Endodermal cell (in vitro differentiated cells): ENCODE results near the gene RGS17. TPM values are rescaled to one million over a fixed set of nuclear protein-coding genes. Genes with fewer than 3 reads are reported as not detected.

Source experiments
- DNase-seq: peaks from one replicate; pipeline ENCODE4 v3.0.0-alpha.2; 2017
- H3K27ac ChIP-seq: 2 replicates; pipeline ENCODE4 v1.5.1; 2013; ENCODE audit warnings: mild to moderate bottlenecking, low read depth, low read length, moderate library complexity
- H3K27me3 ChIP-seq: 2 replicates; pipeline ENCODE4 v1.6.1; 2013; ENCODE audit warnings: mild to moderate bottlenecking, low read length, moderate library complexity; ENCODE audit not compliant: insufficient read depth, control insufficient read depth, poor library complexity, severe bottlenecking
- H3K36me3 ChIP-seq: 2 replicates; pipeline ENCODE4 v1.7.0; 2013; ENCODE audit warnings: mild to moderate bottlenecking, low read length, moderate library complexity; ENCODE audit not compliant: control insufficient read depth, insufficient read depth
- H3K4me1 ChIP-seq: one replicate; pipeline ENCODE4 v1.7.0; 2013; ENCODE audit warnings: low read length; ENCODE audit not compliant: control insufficient read depth, insufficient read depth
- H3K4me3 ChIP-seq: 2 replicates; pipeline ENCODE4 v1.5.1; 2013; ENCODE audit warnings: mild to moderate bottlenecking, low read length, moderate library complexity
- H3K9ac ChIP-seq: 2 replicates; pipeline ENCODE4 v1.6.1; 2013; ENCODE audit warnings: mild to moderate bottlenecking, low read length, moderate library complexity; ENCODE audit not compliant: poor library complexity, severe bottlenecking; ENCODE audit errors: extremely low read depth
- H3K9me3 ChIP-seq: 2 replicates; pipeline ENCODE4 v1.6.1; 2013; ENCODE audit warnings: mild to moderate bottlenecking, low read length, moderate library complexity; ENCODE audit not compliant: control insufficient read depth
- H3K27ac Mint-ChIP-seq: 2 replicates; pipeline ENCODE4 v1.8.0; 2020; ENCODE audit warnings: mixed read lengths
- H3K27me3 Mint-ChIP-seq: 2 replicates; pipeline ENCODE4 v1.8.0; 2021; ENCODE audit warnings: mild to moderate bottlenecking, mixed read lengths; ENCODE audit not compliant: insufficient read depth
- H3K36me3 Mint-ChIP-seq: 2 replicates; pipeline ENCODE4 v1.8.0; 2020; ENCODE audit warnings: low read depth, mixed read lengths
- H3K4me1 Mint-ChIP-seq: 2 replicates; pipeline ENCODE4 v1.8.0; 2020; ENCODE audit warnings: mixed read lengths
- H3K4me3 Mint-ChIP-seq: 2 replicates; pipeline ENCODE4 v1.8.0; 2020; ENCODE audit warnings: mild to moderate bottlenecking, moderate library complexity, mixed read lengths
- H3K9me3 Mint-ChIP-seq: 2 replicates; pipeline ENCODE4 v1.8.0; 2020; ENCODE audit warnings: mild to moderate bottlenecking, mixed read lengths
- WGBS, 2 experiments: methylation state at CpG; one replicate each; pipeline versions ENCODE4 v1.1.5 to v1.1.7; 2013; ENCODE audit warnings: missing lambda C conversion rate in 2 of 2, mixed read lengths in 1 of 2; ENCODE audit not compliant: insufficient coverage in 1 of 2, insufficient read length in 1 of 2; 5-methylcytosine and 5-hydroxymethylcytosine counted together
- total RNA-seq, 2 donors: library from RNA; stranded (reverse); fragmentation: NEBNext Ultra II Directional in 1 of 2; extraction: Animal tissue kit (Norgen Biotek cat#: 25700) in 1 of 2; gene quantifications; 2 replicates in 1 of 2; 3 replicates in 1 of 2; pipeline ENCODE4 v1.2.1, GENCODE V29; 2021
- TF ChIP-seq, protein P1 (sequence below): fragments of 200-600 bp; sonication (generic); conservative IDR thresholded peaks from 2 replicates; pipeline ENCODE4 v1.5.0; 2021; ENCODE audit warnings: antibody characterized with exemption, mild to moderate bottlenecking

The RGS17 gene
- total RNA-seq, 2 donors from 2014 or later, result 1.7 to 3.2 TPM

DNA sequence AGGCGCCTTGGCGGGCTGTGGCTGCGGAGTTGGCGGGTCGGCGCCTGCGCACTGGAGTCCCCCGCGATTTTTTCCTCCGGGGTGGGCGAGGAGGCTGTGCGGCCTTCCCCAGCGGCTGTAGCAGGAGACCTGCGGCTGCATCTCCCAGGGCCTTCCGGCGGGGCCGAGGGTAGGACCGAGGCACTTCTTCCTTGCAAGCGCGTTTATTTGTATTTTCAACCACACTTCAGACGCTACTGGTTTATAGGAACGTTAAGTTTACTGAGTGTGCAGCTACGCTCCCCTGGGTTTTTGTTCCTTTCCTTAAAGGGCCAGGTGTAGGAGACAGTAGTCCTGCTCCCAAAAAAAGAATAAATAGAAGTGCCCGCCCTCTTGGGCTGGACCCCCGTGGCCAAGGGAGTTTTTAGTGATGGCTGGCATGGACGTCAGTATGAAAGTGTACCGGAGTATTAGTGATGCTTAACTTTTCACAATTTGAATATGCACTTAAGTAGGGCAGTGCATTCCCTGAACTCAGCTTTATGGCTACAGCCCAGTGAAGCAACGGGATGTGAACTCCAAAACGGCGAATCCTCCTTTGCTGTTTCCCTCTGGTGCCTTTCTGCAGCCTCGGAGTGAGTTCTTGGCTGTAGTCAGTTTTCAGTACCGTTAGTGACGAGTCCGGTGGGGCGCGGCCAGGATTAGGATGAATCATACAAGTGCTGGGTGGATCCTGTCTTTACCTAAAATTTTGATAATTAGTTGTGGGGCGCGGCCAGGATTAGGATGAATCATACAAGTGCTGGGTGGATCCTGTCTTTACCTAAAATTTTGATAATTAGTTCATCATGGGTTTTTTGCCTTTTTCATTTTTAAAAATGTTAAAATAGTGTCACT, 147.2 kb downstream of the RGS17 start:
- Histone ChIP-seq H3K4me3 (peak overlapping the region; percentile 95), H3K4me1 (no peaks in the 10 kb centered on the region), H3K9me3 (no peaks in the 10 kb centered on the region), H3K36me3 (peaks cover 37% of the 10 kb centered on the region), H3K9ac (peak overlapping the region; percentile 84), H3K27ac (peak overlapping the region; percentile 95), H3K27me3 (no peaks in the 10 kb centered on the region)
- Mint-ChIP-seq H3K4me1 (peaks cover 27% of the 10 kb centered on the region), H3K27me3 (no peaks in the 10 kb centered on the region), H3K9me3 (no peaks in the 10 kb centered on the region), H3K36me3 (peaks cover 16% of the 10 kb centered on the region), H3K4me3 (peak overlapping the region; percentile 79), H3K27ac (peak overlapping the region; percentile 99)
- TF ChIP-seq, protein P1, sequence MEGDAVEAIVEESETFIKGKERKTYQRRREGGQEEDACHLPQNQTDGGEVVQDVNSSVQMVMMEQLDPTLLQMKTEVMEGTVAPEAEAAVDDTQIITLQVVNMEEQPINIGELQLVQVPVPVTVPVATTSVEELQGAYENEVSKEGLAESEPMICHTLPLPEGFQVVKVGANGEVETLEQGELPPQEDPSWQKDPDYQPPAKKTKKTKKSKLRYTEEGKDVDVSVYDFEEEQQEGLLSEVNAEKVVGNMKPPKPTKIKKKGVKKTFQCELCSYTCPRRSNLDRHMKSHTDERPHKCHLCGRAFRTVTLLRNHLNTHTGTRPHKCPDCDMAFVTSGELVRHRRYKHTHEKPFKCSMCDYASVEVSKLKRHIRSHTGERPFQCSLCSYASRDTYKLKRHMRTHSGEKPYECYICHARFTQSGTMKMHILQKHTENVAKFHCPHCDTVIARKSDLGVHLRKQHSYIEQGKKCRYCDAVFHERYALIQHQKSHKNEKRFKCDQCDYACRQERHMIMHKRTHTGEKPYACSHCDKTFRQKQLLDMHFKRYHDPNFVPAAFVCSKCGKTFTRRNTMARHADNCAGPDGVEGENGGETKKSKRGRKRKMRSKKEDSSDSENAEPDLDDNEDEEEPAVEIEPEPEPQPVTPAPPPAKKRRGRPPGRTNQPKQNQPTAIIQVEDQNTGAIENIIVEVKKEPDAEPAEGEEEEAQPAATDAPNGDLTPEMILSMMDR, result no peak
- WGBS, 2 experiments, result 0% methylated on average over 20 to 38 of the region's 38 CpGs
- peak; percentile 98 for DNase-seq

DNA sequence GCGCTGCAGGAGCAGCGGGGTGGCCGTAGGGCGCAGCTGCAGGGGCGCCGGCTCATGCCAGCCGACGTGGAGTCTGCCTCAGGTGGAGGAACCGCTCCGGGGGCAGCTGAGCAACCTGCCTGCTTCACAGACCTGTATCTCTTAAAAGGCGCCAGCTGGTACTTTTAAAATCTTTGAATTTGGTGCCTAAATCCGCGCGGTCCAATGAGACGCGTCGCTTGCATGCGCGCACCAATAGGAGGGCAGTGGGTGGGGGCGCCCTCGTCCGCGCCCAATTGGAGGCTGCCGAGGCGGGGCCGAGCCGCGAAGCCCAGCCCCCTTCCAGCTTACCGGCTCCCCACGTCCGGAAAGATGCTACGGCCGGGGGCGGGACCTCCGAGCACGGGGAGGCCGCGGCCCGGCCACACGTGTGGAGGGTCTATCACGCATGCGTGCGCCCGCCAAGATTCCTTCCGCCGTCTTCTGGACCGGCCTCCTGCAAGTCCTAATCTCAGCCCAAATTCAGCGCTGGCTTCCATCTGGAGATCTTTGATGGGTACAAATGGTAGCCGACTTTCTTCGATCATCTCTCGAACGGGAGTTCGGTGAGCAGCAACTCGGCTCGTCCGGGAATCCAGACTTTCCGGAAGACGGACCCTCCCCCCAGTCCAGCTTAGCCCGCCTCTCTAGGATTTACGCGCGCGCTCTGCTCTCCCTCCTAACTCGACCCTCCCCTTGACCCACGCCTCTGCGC, 148.0 kb downstream of the RGS17 start, which contains the start of gene FBXO5:
Gene FBXO5 (minus strand): TSS at position 138 of the 733 bp plus-strand sequence. CDS start 82 bp downstream, at position 56.
- Mint-ChIP-seq H3K4me3 (peak within 1 kb of the TSS; percentile 79), H3K27me3 (no peaks in the 10 kb centered on the region), H3K36me3 (peaks cover 20% of the 10 kb centered on the region), H3K9me3 (no peaks in the 10 kb centered on the region), H3K4me1 (peaks cover 33% of the 10 kb centered on the region), H3K27ac (peak within 1 kb of the TSS; percentile 99)
- no peaks in the 10 kb centered on the region for H3K9me3 ChIP-seq
- H3K27ac ChIP-seq, result peak within 1 kb of the TSS; percentile 95
- H3K36me3 ChIP-seq, result peaks cover 43% of the 10 kb centered on the region
- TF ChIP-seq, protein P1, result no peak
- no peaks in the 10 kb centered on the region for H3K4me1 ChIP-seq
- H3K4me3 ChIP-seq, result peak within 1 kb of the TSS; percentile 95
- 0% methylated on average over 24 to 66 of the region's 66 CpGs for WGBS, 2 experiments
- peak; percentile 98 for DNase-seq
- peak within 1 kb of the TSS; percentile 84 for H3K9ac ChIP-seq
- H3K27me3 ChIP-seq, result no peaks in the 10 kb centered on the region

DNA sequence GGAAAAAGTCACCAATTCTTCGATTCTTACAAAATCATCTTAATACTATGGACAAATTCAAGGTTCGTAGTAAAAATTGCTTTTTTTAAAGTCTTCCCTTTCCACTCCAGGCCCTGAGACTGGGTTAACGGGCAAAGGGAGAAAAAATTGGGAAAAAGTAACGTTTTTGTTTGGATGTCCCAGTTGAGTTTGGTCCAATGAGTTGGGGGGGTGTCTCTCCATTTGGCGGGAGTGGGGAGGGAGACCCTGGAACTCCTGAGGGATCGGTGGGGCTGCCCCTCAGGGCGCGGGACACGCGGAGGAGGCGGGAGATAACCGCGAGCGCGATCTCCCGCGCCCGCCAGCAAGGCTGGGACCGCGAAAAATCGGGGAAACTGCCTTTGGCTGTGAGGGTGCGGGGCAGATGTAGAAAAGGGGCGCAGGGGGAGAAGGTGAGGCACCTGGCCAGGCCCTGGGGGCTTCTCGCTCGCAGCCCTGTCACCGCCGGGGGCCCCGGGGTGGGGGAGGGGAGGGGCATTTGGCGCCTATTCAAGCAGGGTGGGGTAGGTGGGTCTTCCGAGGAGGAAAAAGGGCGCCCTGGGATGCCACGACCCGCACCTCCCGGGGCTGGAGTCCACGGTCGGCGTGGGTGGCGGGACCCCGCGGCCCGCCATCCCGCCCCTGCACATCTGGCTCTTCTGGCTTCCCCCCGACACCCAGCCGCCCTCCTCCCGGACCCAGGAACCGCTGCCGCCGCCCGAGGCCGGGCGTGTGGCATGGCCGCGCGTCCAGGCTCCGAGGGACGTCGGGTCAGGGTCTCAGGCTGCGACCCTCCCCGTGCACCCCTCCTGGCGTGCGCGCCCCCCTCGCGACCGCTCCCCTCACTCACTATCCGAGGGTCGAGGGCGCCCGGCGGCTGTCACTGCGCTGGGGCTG, 148.8 kb downstream of the RGS17 start:
- Mint-ChIP-seq H3K4me3 (peak overlapping the region; percentile 79), H3K9me3 (no peaks in the 10 kb centered on the region), H3K36me3 (peaks cover 20% of the 10 kb centered on the region), H3K27me3 (no peaks in the 10 kb centered on the region), H3K27ac (peak overlapping the region; percentile 70), H3K4me1 (peaks cover 41% of the 10 kb centered on the region)
- peak overlapping the region; percentile 55 for H3K27ac ChIP-seq
- H3K9me3 ChIP-seq, result no peaks in the 10 kb centered on the region
- H3K4me1 ChIP-seq, result no peaks in the 10 kb centered on the region
- peak; percentile 65 for DNase-seq
- H3K9ac ChIP-seq, result peak overlapping the region; percentile 78
- H3K4me3 ChIP-seq, result peak overlapping the region; percentile 95
- H3K27me3 ChIP-seq, result no peaks in the 10 kb centered on the region
- 0% methylated on average over 4 to 71 of the region's 71 CpGs for WGBS, 2 experiments
- H3K36me3 ChIP-seq, result peaks cover 51% of the 10 kb centered on the region
- TF ChIP-seq, protein P1, result no peak
